ENCODE data around the gene DPRX. TPM values are rescaled to one million over a fixed set of nuclear protein-coding genes. Genes with fewer than 3 reads are reported as not detected.
"Not testable (repeated sequence)": the region's sequence is repeated elsewhere in the genome, so short reads cannot be mapped to it uniquely, and the experiment has no call there.

The DPRX gene
- total RNA-seq, 2 donors from 2014 or later: not detected

GRCh38 chr19:53664760-53665159 lies 33.0 kb downstream of the DPRX start:
- no peak for ATAC-seq
- H3K36me3 Mint-ChIP-seq: peaks cover 5% of the 10 kb centered on the region in 2 donors
- DNase-seq (ENCODE audit: low spot score in 2 of 2): no peak
- no peak overlapping the region for H3K27ac Mint-ChIP-seq
- peaks cover 3 to 8% of the 10 kb centered on the region in 2 donors for H3K9me3 Mint-ChIP-seq

DNA sequence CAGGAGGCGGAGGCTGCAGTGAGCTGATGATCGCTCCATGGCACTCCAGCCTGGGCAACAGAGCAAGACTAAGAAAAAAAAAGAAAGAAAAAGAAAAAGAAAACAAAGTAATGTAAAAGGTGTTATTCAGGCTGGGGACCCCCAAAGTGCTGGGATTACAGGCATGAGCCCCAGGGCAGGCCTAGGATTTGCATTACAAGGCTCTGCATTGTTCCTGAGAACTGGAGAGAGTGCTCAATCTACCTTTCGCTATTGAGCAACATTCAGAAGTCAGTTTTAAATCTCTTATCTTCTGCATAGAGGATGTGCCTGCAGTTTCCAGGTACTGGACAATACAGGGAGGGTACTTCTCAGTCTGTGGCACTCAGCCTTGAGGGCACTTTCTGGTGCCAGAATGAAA lies 34.5 kb downstream of the DPRX start:
- not testable (repeated sequence) for H3K27ac Mint-ChIP-seq; ATAC-seq; H3K9me3 Mint-ChIP-seq; H3K36me3 Mint-ChIP-seq; DNase-seq (ENCODE audit: low spot score in 2 of 2)

DNA sequence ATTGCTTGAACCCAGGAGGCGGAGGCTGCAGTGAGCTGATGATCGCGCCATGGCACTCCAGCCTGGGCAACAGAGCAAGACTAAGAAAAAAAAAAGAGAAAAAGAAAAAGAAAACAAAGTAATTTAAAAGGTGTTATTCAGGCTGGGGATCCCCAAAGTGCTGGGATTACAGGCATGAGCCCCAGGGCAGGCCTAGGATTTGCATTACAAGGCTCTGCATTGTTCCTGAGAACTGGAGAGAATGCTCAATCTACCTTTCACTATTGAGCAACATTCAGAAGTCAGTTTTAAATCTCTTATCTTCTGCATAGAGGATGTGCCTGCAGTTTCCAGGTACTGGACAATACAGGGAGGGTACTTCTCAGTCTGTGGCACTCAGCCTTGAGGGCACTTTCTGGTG lies 37.0 kb downstream of the DPRX start:
- H3K36me3 Mint-ChIP-seq; H3K27ac Mint-ChIP-seq; DNase-seq (ENCODE audit: low spot score in 2 of 2); ATAC-seq; H3K9me3 Mint-ChIP-seq: not testable (repeated sequence)

DNA sequence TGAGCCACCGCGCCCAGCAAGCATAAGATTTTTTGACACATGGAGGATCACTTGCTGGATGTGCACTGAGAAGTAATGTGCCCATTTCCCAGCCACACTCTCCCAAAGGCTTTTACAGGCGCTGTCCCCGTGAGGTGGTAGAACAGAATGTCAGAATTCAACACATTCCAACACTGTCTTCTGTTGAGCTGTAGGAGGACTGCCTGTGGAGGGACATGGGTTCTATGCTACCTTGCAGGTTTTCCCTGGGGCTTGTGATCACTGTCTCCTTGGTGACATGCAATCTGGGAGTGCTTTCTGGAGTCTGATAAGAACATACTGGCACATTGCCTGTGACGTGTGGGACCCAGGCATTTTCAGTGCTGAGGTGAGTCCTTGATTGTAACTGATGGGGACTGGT lies 38.5 kb downstream of the DPRX start:
- Mint-ChIP-seq H3K36me3 (peaks cover 0 to 5% of the 10 kb centered on the region in 2 donors), H3K9me3 (peaks cover 4 to 5% of the 10 kb centered on the region in 2 donors), H3K27ac (no peak overlapping the region)
- ATAC-seq (no peak), DNase-seq (ENCODE audit: low spot score in 2 of 2) (no peak)

DNA sequence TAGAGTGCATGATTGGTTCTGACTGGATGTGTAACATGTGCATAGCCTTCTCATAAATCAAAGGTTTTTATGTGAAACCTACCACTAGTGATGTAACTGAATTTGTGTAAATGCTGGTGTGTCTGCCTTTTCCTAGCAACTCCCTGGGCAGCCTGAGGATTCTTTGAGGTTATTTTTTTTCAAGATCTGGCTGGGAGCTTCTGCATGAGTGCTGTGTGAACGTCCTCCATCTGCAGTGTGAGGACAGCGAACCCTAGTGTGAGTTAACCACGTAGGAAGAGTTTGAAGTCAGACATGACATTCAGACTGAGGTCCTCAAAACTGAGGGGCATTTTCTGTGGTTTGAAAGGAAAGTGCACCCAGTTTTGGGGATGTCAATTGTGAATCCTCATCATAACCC lies 39.9 kb downstream of the DPRX start:
- peaks cover 0 to 5% of the 10 kb centered on the region in 2 donors for H3K36me3 Mint-ChIP-seq

More for the DNA sequence above, 39.9 kb downstream of the DPRX start:
- ATAC-seq (no peak), DNase-seq (ENCODE audit: low spot score in 2 of 2) (no peak)
- Mint-ChIP-seq H3K27ac (no peak overlapping the region), H3K9me3 (peaks cover 4 to 5% of the 10 kb centered on the region in 2 donors)

Other genes with a start within 250 kb of the DPRX start
- 10 to 100 TPM; 10.1 to 11.7 TPM for gene ZNF765, start 236.8 kb upstream of the DPRX start, total RNA-seq
- 10 to 100 TPM in 1 of 2 donors, 1 to 10 TPM in 1; 9.5 to 14.3 TPM for gene ZNF761, start 200.0 kb upstream of the DPRX start, total RNA-seq
- gene ZNF813, start 164.3 kb upstream of the DPRX start, total RNA-seq: 1 to 10 TPM; 5.6 to 7.1 TPM
- 10 to 100 TPM; 28.7 to 69.3 TPM for gene ZNF331, start 93.9 kb upstream of the DPRX start, total RNA-seq
- gene NLRP12, start 192.3 kb downstream of the DPRX start, total RNA-seq: not detected
- gene MYADM, start 235.9 kb downstream of the DPRX start, total RNA-seq: 10 to 100 TPM; 33.1 to 89.8 TPM